Effector memory CD4-positive, alpha-beta T cell (primary cell): ENCODE measurements around the gene NBDY.
A peak's percentile ranks its signal among the peaks of the same experiment; 100 is the strongest.
"Not testable (repeated sequence)": the region's sequence is repeated elsewhere in the genome, so short reads cannot be mapped to it uniquely, and the experiment has no call there.

Experiments used
- DNase-seq, 3 donors: peaks; one replicate each; pipeline ENCODE4 v3.0.0-alpha.2; 2020
- H3K27ac ChIP-seq: 2 replicates; pipeline ENCODE4 v1.7.0; 2013; ENCODE audit warnings: mild to moderate bottlenecking, low read length, moderate library complexity; ENCODE audit not compliant: insufficient read depth, poor library complexity, severe bottlenecking
- H3K27me3 ChIP-seq: replicated peaks from 2 replicates; pipeline ENCODE4 v1.7.0; 2013; ENCODE audit warnings: mild to moderate bottlenecking, low read length; ENCODE audit not compliant: insufficient read depth, control insufficient read depth, poor library complexity, severe bottlenecking
- H3K36me3 ChIP-seq: 2 replicates; pipeline ENCODE4 v1.7.0; 2013; ENCODE audit warnings: mild to moderate bottlenecking, low read length, moderate library complexity; ENCODE audit not compliant: control insufficient read depth, insufficient read depth
- H3K4me1 ChIP-seq: 2 replicates; pipeline ENCODE4 v1.7.0; 2013; ENCODE audit warnings: low read length, mild to moderate bottlenecking; ENCODE audit not compliant: control insufficient read depth, insufficient read depth, poor library complexity, severe bottlenecking
- H3K4me3 ChIP-seq: 2 replicates; pipeline ENCODE4 v1.7.0; 2013; ENCODE audit warnings: low read length, low read depth, mild to moderate bottlenecking; ENCODE audit not compliant: insufficient read depth, poor library complexity, severe bottlenecking
- H3K9me3 ChIP-seq: 2 replicates; pipeline ENCODE4 v1.7.0; 2013; ENCODE audit warnings: mild to moderate bottlenecking, low read length, moderate library complexity; ENCODE audit not compliant: control insufficient read depth

Gene NBDY

DNA sequence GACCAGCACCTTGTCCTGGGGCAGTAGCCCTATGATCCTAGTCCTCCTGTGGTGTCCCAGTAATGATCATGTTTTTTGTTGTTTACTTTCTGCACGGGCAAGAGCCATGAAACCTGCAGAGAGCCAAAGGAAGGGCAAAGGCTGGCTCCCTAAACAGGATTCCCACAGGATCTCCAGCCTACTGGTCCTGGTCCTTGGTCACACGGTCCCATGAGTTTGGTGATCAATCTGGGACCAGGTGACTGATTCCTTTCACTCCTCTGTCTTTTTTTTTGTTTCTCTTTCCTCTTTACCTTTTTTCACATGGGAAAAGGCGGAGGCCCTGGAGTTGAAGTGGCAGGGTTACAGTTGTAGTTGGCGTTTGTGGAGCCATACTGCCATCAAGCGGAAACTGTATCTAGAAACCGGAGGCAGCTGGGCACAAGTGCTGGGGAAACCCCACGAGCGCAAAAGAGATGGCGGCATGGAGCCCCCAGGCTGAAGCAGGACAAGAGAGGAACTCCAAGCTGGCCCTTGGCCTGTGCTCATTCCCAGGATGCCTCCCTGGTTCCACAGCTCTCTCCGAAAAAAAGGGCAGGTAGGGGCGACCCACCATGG, 34.6 kb downstream of the NBDY start:
- peak; percentile 42 to 70 (median 45) for DNase-seq
- Histone ChIP-seq H3K27me3 (no peaks in the 10 kb centered on the region), H3K4me1 (peaks cover 31% of the 10 kb centered on the region), H3K9me3 (no peaks in the 10 kb centered on the region), H3K27ac (peak overlapping the region; percentile 78), H3K36me3 (no peaks in the 10 kb centered on the region), H3K4me3 (peak overlapping the region; percentile 53)

DNA sequence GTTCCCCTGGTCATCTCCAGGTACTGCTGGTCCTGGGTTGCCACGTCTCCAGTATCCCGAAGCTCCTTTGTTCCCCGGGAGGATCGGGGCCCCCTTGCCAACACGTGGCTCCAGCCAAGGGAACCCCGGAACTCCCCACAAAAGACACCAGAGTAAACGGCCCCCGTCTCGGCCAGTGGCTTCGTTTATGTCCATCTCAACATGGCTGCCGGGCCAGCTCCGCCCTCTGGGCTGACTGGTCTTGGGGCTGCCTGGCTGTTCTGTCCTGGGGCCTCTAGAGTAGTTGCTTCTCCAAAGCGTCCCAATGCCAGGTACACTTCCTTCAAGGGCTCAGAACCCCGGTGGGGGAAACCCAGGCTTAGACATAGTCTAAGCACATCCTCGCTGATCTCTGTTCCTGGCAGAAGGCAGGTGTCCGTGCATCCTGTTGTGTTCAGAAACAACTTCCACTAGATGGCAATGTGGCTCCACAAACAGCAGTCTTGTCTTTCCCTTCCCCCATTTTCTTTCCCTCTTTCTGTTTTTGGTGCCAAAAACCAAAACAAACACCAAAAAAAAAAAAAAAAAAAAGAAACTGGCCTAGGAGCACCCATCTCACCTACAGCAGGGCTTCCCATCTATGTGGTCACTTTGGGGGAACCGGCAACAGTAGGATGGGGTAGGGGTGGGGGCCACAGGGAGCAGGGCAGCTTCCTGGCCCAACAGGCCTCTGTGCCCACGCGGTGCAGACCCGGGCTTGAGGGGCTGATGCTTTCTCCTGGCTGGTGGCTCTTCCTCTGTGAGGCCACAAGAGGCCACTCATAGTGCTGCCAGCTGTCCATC, 35.3 kb downstream of the NBDY start:
- DNase-seq = peak; percentile 38 to 70 (median 59)
- H3K36me3 ChIP-seq = no peaks in the 10 kb centered on the region
- peak overlapping the region; percentile 53 for H3K4me3 ChIP-seq
- H3K4me1 ChIP-seq = peaks cover 31% of the 10 kb centered on the region
- H3K27ac ChIP-seq = peak overlapping the region; percentile 78
- H3K9me3 ChIP-seq = no peaks in the 10 kb centered on the region
- no peaks in the 10 kb centered on the region for H3K27me3 ChIP-seq

DNA sequence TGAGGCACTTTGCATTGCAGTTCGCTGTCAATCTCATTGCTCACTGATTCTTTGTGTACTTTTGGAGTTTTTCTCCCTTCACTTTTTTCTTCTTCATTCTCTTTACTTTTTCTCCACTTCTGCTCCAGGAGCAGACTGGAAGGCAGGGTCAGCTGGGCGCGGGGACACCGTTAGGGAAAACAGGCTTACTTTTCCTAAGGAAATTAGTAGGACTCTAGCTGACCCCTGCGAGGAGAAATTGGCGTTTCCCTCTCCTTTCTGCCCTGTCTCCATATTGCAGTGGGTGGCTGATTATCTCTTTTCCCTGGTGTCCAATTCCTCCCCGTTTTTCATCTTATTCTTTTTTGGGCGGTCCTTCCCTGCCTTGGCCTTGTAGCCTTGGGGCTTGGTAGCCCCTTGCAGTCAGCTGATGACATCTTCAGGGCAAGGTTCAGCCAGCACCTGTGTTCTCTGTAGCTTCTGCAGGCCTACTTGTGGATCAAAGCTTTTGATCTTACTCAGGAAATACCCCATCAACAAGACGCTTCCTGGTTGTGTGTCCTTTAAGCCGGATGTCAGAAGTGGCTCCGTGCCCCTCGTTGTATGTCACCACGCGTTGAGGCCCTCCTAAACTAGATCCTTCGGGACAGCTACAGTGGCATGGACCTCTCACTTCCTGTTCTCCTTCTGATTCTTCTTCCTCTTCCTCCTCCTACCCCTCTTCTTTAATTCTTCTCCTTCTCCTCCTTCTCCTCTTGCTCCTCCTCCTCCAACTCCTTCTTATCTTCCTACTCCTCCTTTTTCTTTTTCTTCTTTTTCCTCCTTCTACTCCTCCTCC, 36.1 kb downstream of the NBDY start:
- Histone ChIP-seq H3K36me3 (no peaks in the 10 kb centered on the region), H3K9me3 (no peaks in the 10 kb centered on the region), H3K27me3 (no peaks in the 10 kb centered on the region), H3K4me3 (no peak overlapping the region), H3K27ac (peak overlapping the region; percentile 78), H3K4me1 (peaks cover 31% of the 10 kb centered on the region)
- DNase-seq = no peak

DNA sequence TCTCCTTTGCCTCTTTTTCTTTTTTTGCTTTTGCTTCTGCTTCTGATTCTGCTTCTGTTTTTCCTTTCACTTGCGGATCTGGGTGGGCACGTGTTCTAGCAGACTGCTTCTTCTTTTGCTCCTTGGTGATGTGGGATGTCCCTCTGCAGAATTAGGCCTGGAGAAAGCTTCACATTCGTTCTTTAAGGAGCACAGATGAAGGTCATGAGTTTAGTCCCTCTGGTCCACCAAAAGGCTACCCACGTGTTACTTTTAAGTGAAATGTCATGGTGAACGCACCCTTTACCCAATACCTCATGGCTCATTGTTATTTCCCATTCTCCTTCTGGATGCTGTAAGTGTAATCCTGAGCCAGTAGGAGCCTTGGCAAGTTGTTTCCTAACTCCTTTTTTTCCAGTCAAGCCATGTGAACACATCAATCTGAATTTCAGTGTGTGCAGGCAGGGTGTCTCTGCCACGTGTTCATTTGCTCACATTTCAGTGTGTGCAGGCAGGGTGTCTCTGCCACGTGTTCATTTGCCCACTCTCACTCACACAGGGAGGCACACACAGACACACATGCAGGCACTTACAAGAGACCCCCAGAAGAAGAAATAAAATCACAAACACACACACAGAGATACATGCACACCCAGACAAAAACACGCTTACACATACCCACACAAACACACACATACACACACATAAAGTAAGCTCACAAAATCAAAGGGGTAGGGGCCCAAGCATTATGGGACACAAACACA, 36.9 kb downstream of the NBDY start:
- Histone ChIP-seq H3K27ac (peak overlapping the region; percentile 78), H3K36me3 (no peaks in the 10 kb centered on the region)

DNA sequence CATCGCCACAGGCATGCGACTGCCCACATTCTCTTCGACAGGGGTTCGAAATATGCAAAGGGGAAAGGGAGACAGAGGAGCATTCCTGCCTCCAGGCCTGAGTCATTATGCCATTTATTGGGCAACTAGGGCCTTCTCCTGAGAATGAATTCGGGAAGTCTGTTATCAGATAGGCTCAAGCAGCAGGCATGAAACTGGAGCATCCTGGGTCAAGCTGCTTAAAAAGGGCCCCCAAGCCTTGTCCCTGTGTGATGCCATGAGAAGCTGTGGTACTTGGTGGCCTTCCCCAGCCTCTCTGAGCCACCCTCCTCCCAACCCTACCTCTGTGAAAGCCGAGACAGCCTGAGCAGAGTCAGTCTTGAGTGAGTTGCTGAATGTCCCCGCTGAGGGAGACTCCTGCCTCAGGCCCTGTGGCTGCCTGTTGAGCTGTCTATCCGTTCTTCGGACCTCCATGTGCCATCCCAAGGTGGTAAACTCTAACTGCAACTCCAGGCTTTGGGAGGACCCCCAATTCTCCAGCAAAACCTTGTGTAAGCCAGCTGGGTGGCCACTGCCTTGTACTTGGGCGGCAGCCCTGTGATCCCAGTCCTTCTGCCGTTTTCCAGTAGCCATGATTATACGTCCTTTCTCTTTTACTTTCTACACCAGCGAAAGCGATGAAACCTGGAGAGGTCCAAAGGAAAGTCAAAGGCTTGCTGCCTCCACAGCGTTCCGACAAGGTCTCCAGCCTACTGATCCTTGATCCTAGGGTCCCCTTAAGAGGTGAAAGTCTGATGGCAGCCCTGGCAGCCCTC, 37.7 kb downstream of the NBDY start:
- Histone ChIP-seq H3K4me3 (peak overlapping the region; percentile 50), H3K27me3 (no peaks in the 10 kb centered on the region), H3K27ac (no peak overlapping the region), H3K36me3 (no peaks in the 10 kb centered on the region), H3K4me1 (peaks cover 31% of the 10 kb centered on the region), H3K9me3 (no peaks in the 10 kb centered on the region)
- DNase-seq = no peak

More for the DNA sequence above, 36.9 kb downstream of the NBDY start:
- Histone ChIP-seq H3K4me3 (no peak overlapping the region), H3K27me3 (no peaks in the 10 kb centered on the region), H3K9me3 (no peaks in the 10 kb centered on the region), H3K4me1 (peaks cover 31% of the 10 kb centered on the region)
- no peak for DNase-seq

DNA sequence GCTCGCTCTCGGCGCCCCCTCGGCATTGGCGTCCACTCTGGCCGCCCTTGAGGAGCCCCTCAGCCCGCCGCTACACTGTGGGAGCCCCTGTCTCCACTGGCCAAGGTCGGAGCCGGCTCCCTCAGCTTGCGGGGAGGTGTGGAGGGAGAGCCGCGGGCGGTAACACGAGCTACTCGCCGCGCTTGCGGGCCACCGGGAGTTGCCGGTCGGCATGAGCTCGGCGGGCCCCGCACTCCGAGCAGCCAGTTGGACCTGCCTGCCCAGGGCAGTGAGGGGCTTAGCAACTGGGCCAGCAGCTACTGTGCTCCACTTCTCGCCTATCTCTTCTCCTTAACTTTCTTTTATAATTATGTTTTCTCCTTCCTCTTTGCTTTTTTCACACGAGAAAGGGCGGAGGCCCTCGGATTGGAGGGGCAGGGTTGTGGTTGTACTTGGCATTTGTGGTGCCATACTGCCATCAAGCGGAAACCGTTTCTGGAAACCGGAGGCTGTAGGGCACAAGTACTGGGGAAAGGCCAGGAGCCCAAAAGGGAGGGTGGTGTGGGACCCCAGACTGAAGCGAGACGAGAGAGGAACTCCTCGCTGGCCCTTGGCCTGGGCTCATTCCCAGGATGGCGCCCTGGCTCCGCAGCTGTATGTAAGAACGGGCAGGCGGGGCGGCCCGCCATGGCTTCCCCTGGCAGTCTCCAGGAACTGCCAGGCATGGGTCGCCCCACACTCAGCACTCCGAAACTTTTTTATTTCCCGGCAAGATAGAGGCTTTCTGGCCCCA, 38.5 kb downstream of the NBDY start:
- peaks cover 24% of the 10 kb centered on the region for H3K4me1 ChIP-seq
- H3K27me3 ChIP-seq, H3K27ac ChIP-seq, H3K36me3 ChIP-seq, H3K9me3 ChIP-seq: not testable (repeated sequence)
- H3K4me3 ChIP-seq = peak overlapping the region; percentile 50
- peak in 1 of 3 donors; percentile 43 for DNase-seq

- H3K9me3 ChIP-seq, H3K4me3 ChIP-seq, H3K27me3 ChIP-seq, DNase-seq, H3K36me3 ChIP-seq, H3K27ac ChIP-seq: not testable (repeated sequence)
- peaks cover 22% of the 10 kb centered on the region for H3K4me1 ChIP-seq
Observed at GRCh38 chrX:56768120-56768660, 39.1 kb downstream of the NBDY start.

- H3K9me3 ChIP-seq, H3K27me3 ChIP-seq, H3K36me3 ChIP-seq, H3K4me3 ChIP-seq, H3K4me1 ChIP-seq, DNase-seq, H3K27ac ChIP-seq: not testable (repeated sequence)
Observed at GRCh38 chrX:56772675-56773521, 43.9 kb downstream of the NBDY start.
